Measurements from ENCODE around the gene KCNQ5.

KCNQ5 gene

DNA sequence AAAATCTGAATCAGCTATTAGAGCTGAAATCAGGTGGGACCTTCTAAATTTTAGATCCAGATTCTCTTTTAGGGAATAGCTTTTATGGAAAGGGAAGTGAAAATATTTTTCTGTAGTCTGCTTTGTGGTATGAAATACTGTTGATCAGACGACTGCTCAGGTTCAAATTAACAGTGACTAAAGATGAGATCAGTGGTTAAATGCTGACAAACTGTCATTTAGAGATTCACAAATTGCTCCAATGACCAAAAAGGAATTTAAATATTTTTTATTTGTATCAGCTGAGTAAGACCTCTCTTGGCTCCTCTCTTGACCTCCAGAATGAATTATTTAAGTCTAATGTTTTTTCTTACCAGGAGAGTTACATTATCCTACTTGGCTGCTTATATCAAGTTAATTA lies 77.3 kb downstream of the KCNQ5 start:
- no peak overlapping the region for H3K4me3 ChIP-seq (ENCODE audit: low read depth, low read length)
- TF ChIP-seq, protein P1, sequence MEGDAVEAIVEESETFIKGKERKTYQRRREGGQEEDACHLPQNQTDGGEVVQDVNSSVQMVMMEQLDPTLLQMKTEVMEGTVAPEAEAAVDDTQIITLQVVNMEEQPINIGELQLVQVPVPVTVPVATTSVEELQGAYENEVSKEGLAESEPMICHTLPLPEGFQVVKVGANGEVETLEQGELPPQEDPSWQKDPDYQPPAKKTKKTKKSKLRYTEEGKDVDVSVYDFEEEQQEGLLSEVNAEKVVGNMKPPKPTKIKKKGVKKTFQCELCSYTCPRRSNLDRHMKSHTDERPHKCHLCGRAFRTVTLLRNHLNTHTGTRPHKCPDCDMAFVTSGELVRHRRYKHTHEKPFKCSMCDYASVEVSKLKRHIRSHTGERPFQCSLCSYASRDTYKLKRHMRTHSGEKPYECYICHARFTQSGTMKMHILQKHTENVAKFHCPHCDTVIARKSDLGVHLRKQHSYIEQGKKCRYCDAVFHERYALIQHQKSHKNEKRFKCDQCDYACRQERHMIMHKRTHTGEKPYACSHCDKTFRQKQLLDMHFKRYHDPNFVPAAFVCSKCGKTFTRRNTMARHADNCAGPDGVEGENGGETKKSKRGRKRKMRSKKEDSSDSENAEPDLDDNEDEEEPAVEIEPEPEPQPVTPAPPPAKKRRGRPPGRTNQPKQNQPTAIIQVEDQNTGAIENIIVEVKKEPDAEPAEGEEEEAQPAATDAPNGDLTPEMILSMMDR (IDR thresholded peaks at IDR 0.05; ENCODE audit: borderline replicate concordance, insufficient read depth, low read depth, low read length), result no peak

DNA sequence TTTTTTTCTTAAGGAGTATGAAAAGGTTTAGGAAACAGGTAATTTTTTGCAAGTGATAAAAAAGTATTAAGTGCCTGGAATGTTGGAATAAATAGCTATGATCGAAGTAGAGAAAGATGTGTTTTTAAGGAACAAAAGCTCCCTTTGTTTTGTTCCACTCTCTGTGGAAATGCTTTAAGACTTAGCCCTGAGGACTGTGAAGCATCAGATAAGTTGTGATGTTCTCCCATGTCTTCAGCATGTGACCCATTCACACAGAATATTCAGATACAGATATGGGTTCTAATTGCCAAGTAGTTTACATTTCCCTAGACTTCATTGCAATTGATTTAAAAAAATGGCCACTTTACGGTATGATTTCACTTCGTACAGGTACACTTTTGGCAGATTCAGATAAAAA lies 80.6 kb downstream of the KCNQ5 start:
- H3K4me3 ChIP-seq (ENCODE audit: low read depth, low read length), result no peak overlapping the region
- TF ChIP-seq, protein P1 (IDR thresholded peaks at IDR 0.05; ENCODE audit: borderline replicate concordance, insufficient read depth, low read depth, low read length), result no peak

DNA sequence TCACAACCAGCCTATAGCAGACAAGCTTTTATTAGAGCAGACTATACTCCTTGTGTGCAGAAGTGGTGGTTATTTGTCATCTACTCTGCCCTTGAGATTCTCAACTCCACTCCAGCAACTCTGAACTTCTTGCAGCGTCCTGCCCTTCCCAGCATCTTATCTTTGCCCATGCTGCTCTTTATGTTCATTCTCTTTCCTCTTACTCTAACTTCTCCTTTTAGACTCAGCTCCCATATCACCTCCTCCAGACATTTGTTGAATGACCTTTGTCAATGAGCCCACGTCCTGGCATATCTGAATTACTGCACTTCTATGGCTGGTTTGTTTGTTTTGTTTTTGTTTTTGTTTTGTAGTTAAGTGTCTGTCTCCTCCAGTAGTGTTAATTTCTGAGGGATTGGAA lies 81.2 kb downstream of the KCNQ5 start:
- TF ChIP-seq, protein P1 (IDR thresholded peaks at IDR 0.05; ENCODE audit: borderline replicate concordance, insufficient read depth, low read depth, low read length), result no peak
- H3K4me3 ChIP-seq (ENCODE audit: low read depth, low read length), result no peak overlapping the region

DNA sequence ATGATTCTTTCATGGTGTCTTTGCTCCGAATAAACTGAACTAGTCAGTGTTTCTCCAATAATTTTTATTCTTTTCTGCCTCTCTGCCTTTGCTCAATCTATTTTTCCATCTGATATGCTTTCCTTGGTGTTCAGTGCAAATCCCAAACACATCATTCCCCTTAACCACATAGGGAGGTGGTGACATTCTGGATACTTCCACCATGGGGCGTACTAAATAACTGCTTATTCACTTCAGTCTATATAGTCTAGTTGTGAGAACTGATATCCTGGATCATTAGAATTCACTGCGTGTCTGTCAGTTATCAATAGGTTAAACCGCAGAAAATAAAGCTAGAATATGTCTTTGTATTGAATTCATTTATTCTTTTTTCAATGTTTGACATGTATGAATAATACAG lies 83.1 kb downstream of the KCNQ5 start:
- H3K4me3 ChIP-seq (ENCODE audit: low read depth, low read length), result no peak overlapping the region
- TF ChIP-seq, protein P1 (IDR thresholded peaks at IDR 0.05; ENCODE audit: borderline replicate concordance, insufficient read depth, low read depth, low read length), result no peak

DNA sequence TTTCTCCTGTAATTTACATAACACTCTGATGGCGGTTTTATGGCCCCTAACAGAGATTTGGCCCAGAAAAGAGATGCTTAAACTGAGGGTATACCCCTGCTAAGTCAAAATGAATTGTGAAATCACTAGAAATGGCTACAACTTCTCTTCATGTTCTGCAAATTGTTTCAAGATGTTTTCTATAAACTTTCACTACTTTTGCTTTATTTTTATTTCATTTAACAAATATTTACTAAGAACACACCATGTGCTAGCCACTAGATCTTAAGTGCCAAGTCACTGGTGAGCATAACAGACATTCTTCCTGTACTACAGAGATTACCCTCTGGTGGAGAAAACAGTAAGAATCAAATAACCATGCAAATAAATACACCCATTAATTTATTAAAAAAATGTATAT lies 87.6 kb downstream of the KCNQ5 start:
- TF ChIP-seq, protein P1 (IDR thresholded peaks at IDR 0.05; ENCODE audit: borderline replicate concordance, insufficient read depth, low read depth, low read length), result no peak

DNA sequence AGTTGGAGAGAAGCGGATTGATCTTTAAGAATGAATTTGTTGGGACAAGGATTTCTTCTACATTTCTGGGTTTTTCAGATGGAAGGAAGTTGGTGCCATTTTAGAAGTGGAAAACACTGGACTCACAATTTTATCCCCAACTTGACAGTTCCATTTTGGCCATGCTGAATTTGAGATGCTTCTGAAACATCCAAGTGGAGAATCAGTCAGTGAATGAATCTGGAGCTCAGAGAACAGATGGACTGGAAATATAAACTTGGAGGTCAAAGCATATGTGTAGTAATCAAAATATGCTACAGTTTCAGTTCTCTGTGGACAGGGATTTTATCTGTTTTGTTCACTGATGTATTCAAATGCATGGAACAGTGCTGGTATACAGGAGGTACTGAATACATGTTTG lies 89.9 kb downstream of the KCNQ5 start:
- no peak overlapping the region for H3K4me3 ChIP-seq (ENCODE audit: low read depth, low read length)
- TF ChIP-seq, protein P1 (IDR thresholded peaks at IDR 0.05; ENCODE audit: borderline replicate concordance, insufficient read depth, low read depth, low read length), result no peak

More for the DNA sequence above, 87.6 kb downstream of the KCNQ5 start:
- no peak overlapping the region for H3K4me3 ChIP-seq (ENCODE audit: low read depth, low read length)

DNA sequence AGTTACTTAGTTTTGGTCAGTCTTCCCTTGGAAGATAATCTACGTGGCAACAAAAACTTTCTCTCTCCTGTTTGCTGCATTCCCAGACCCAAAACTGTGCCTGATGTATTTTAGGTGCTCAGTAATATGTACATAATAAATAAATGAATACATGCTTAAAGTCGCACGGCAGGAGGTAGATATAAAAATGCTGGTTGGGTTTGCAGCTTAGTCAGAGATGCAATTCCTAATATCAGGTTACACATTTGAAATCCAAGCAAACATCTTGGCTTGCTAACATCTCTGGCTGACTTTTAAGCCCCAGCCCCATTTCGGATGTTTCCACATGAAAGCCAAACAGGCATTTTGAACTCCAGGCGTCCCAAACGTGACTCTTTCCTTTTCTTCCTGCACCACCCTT lies 91.0 kb downstream of the KCNQ5 start:
- no peak overlapping the region for H3K4me3 ChIP-seq (ENCODE audit: low read depth, low read length)
- TF ChIP-seq, protein P1 (IDR thresholded peaks at IDR 0.05; ENCODE audit: borderline replicate concordance, insufficient read depth, low read depth, low read length), result no peak
